ENCODE data around the gene VPS45.
"Not testable (repeated sequence)": the region's sequence is repeated elsewhere in the genome, so short reads cannot be mapped to it uniquely, and the experiment has no call there.

VPS45 gene

DNA sequence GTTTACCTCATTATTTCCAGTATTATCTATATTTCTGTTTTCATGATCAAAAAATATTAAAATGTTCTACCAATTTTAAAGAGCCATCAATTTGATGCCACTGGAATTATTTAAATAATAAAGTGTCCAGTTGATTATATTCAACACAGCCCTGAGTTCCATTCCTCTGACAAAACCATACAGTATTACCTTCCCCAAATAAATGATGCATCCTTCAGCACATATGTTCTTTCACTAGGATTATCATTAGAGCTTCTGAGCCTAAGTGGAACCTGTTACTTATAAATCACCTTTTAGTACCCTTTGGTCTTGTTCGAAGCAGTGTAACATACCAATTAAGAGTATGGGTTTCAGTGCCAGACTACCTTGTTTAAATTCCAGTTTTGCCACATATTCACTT is 64.8 kb downstream of the VPS45 start:
- DNase-seq (ENCODE audit: low spot score) = no peak

DNA sequence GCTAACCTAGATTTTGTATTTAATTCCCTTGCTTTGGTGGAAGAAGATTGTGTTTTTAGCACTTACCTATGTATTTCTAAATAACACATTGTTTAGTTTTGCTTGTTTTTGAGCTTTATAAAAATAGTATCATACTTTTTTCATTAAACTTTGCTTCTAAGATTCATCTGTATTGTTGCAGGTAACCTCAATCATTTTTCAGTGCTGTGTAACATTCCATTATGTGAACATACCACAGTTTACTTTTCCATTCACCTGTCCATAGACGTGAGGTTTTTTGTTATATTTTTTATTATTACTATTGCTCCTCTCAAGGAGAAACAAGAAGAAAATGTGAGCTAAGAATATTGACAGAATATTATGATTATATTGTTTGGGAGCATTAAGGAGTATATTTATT is 67.0 kb downstream of the VPS45 start:
- no peak for DNase-seq (ENCODE audit: low spot score)

DNA sequence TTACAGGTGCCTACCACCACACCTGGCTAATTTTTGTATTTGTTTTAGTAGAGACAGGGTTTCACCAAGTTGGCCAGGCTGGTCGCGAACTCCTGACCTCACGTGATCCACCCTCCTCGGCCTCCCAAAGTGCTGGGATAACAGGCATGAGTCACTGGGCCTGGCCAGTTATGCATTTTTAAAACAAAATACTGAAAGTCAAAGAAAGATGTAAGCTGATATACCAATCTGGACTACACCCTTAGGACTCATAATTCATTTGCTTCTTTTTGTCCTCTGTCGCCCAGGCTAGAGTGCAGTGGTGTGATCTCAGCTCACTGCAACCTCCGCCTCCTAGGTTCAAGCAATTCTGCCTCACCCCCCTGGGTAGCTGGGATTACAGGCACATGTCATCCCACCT is 67.8 kb downstream of the VPS45 start:
- not testable (repeated sequence) for DNase-seq (ENCODE audit: low spot score)

DNA sequence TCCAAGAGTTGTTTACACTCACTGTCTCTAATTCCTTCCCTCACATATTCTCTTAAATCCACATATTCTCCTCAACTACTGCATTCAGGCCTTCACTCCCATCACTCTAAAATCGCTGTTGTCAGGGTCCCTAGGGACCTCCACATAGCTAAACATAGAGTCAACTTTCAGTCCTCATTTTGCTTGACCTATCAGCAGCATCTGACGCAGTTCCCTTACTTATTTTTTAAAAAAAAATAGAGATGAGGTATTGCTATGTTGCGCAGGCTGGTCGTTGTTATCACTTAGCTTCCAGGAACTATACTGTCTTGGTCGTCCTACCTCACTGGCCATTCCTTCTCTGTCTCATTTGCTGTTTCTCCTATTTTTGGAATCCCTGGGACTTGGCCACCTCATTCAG is 70.5 kb downstream of the VPS45 start:
- no peak for DNase-seq (ENCODE audit: low spot score)

DNA sequence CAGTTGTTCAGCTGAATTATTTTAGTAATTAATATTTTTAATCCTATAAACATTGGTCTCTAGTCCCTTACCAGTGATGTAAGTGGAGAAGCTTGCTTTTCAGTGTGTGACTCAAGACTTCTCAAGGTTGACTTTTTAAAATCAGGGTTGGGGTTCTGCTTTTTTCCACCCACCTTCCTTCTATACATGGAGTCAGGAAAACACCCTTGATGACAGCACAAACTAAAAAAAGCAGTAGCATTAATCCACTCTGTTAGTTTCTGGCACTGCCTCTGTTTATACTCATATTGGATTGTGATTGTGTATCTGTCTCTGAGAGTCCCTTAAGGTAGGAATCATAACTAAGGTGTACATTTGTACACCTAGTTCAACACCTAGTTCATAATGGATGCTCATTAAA is 73.9 kb downstream of the VPS45 start:
- no peak for DNase-seq (ENCODE audit: low spot score)

DNA sequence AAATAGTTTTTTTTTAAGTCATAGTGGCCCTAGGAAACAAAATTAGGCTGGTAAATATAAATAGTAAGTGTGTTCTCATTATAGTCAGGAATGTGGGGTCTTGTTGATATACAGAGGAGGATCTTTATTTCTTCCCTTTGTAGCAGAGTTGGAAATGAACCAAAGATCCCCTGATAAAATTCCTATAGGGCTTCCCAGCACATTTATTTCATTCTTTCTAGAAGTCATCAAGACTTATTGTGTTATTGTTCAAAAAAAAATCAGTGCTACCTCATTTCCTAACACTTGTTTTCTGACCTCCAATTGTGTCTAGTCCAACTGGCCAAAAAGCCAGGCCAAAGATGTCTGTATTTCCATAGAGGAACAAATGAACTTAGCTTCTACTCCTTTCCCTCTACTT is 74.5 kb downstream of the VPS45 start:
- no peak for DNase-seq (ENCODE audit: low spot score)

DNA sequence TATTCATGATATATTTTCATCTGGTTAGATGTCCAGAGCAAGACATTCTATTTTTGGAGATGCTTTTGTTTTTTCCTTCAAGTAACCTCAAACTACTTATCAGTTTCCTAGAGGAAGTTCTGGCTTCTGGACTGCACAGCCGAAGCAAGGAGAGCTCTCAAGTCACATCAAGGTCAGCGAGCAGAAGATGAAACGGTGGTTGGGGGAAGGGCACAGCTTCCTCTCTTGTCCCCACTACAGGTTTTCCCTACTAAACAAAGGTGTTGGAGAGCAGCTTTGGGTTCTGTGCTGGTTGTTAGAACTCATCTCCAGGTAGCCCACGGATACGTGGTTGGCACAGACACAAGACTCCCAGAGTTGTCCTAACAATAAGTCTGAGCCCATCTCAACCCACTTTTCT is 77.0 kb downstream of the VPS45 start:
- DNase-seq (ENCODE audit: low spot score) = no peak

DNA sequence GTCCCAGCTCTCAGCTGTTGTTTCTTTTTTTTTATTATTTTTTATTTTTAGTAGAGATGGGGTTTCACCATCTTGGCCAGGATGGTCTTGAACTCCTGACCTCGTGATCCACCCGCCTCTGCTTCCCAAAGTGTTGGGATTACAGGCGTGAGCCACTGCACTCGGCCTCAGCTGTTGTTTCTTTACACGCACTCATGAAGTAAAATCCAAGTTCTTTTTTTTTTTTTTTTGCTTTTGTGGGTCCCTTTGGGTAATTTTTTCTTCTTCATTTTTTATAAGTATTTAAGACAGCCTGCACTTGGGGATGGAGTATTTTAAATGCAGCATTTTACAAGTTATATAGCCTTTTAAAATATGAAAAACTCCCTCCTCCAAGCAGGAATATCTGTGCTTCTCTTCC is 78.4 kb downstream of the VPS45 start:
- not testable (repeated sequence) for DNase-seq (ENCODE audit: low spot score)

DNA sequence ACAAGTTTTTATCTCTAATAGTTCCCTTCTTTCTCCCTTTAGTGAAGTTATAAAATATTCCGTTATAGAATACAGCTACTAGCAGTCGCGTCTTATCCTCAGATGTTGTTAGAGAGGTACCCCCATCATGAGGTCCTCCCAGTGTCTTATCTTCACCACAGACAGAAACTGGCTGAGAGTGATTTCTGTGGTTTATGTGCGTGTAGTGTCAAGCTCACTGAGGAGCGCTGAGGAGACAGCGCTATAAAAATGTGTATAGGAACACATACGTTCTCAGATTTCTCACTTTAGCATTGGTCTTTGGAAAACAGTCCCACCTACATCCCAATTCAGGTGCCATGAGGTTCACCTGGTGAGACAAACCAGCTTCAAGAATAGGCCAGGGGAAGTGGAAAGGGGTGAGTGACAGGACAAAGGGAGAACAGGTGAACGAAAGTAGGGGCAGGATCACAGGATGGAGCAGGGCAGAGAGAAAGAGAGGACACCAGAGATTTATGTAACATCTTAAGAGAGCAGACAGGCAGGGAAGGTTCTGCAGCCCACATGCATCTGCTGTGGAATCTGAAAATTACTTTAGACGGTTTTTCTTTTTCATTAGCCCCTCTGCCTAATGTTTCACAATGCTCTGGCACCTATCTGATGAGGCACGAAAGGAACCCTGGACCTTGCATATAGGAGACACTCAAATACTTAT is 79.4 kb downstream of the VPS45 start:
- no peak for DNase-seq (ENCODE audit: low spot score)

DNA sequence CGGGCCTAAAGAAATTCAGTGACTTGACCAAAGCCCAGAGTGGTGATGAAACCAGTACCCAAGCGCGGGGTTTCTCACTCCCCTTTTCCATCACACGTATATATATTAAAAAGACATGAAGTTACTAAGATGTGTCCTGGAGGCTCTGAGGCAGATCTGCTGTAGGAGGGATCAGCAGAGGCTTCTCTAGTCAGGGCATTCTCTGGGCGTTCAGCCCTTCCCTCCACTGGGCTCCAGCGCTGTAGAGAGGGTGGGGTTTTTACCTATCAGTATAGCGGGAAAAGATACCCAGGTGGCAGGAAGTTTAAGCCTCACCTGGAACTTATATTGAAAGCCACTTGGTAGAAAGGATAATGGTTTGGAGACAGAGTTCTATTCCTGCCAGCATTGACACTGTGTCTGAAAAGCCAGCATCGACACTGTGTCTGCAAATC is 81.3 kb downstream of the VPS45 start:
- no peak for DNase-seq (ENCODE audit: low spot score)

DNA sequence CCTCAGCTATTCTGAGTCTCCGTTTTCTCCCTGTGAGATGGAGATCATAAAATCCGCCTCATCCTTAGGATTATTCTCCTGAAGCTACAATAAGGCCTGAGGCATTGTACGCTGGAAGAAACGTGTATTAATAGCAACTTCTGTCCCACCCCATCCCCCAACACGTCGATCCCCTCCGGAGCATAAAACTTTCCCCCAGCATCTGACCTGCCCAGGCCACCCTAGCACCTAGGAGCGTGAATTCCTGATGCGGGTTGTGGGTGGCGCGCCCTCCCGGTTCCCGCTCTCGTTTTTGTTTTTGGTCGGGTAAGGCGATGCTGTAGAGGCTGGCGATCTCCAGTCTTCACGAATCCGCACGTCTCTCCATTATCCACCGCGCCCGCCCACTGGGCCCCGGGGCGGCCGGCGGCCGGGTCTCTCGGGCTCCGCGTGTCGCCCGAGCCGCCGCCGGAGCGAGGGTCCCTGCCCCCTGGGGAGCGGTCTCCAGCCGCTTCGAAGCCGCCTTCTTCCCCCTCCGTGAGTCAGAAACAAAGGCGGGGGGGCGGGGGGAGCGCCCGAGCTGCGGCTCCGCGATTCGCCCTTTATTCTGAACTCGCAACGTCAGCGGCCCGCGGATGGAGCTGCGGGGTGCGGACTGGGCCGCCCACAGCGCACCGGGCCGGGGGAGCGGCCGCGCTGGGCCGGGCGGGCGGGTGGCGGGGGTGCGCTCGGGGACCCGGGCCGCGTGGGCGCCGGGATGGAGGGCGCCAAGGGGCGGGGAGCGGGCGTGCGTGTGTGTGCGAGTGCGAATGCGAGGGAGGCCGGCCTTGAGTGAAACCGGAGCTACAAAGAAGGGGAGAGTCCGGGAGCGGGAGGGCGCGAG is 81.9 kb downstream of the VPS45 start, which contains the start of gene PLEKHO1:
Gene PLEKHO1 (plus strand): TSS at position 646 of the 862 bp plus-strand sequence. CDS start 342 bp downstream, outside the sequence.
- DNase-seq (ENCODE audit: low spot score) = peak; percentile 60

DNA sequence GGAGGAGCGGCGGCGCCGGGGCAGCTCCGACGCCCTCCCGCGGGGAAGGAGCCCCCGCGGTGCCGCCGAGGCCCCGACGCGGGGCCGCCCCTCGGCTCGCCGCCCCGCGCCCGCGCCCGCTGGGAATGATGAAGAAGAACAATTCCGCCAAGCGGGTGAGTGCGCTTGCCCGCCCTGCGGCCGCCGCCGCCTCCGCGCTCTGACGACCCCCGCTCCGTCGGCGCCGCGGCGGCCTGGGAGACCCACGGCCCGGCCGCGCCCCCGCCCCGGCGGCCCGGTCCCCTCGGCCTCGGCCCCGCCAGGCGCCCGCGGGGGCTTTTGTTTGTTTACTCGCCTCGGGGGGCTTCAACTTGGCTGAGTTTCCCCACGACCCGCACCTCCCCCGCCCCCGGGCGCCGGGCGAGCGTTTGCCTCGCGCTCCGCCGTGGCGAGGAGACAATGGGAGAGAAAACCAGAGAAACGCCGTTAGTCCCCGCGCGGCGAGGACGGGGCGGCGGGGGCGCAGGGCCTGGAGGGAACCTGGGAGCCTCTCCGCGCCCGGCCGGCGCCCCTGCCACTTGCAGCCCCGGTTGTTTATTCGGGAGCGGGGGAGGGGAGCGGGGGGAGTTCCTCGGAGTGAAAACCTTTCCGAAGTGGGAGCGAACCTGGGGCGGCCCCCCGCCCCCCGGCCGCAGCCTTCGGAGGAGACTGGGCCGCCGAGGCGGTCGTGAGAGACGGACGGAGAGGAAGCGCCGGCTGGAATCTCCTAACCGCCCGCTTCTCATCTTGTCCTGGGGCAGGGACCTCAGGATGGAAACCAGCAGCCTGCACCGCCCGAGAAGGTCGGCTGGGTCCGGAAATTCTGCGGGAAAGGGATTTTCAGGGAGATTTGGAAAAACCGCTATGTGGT is 82.8 kb downstream of the VPS45 start:
- no peak for DNase-seq (ENCODE audit: low spot score)

DNA sequence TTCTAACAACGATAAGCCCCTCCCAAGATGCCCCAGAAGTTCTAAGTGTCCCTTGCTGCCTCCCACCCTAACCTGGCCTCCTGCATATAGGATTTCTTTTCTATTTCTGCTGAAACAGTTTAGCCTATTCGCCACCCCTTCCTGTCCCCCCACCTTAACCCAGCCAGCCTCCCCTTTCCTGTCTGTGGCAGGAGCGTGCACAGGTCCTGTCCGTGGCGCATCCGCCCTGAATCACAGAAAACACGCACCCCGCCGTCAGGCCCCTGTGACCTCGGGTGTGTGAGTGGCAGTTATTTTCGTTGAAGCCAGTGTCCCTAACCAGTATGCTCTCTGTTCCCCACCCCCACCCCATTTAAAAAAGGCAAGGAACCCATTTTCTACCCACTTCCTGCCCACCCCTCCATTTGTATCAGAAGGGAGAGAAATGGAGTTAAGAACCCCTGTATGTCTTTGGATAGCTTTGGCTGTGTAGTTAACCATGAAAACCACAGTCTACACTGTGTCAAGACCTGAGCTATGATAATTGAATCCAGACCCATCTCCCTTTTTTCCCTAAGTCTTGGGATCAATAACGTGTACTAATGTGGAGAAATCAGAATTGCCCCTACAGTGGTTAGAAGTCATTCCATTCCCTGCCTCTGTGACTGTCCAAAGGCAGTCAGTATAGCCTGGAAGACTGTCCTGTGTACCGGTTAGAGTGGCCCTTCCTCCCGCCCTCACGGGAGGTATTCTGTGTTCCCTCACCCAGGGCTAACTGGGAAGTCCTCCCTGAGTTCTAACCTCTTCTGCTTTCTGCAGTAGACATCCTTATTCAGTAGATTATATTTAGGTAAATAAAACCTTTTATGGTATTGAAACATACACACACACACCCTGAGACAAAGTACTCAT is 84.0 kb downstream of the VPS45 start:
- DNase-seq (ENCODE audit: low spot score) = no peak

DNA sequence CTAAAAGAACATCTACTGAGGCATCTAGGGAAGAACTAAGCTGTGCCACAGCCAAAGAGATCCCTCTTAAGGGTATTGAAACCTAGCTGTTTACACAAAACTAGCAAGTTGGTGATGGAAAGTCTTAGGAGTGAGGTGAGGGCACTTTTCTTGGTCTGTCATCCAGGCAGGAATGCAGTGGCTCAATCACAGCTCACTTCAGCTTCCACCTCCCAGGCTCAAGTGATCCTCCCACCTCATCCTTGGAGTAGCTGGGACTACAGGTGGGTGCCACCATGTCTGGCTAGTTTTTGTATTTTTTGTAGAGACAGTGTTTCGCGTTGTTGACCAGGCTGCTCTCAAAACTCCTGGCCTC is 84.6 kb downstream of the VPS45 start:
- no peak for DNase-seq (ENCODE audit: low spot score)

DNA sequence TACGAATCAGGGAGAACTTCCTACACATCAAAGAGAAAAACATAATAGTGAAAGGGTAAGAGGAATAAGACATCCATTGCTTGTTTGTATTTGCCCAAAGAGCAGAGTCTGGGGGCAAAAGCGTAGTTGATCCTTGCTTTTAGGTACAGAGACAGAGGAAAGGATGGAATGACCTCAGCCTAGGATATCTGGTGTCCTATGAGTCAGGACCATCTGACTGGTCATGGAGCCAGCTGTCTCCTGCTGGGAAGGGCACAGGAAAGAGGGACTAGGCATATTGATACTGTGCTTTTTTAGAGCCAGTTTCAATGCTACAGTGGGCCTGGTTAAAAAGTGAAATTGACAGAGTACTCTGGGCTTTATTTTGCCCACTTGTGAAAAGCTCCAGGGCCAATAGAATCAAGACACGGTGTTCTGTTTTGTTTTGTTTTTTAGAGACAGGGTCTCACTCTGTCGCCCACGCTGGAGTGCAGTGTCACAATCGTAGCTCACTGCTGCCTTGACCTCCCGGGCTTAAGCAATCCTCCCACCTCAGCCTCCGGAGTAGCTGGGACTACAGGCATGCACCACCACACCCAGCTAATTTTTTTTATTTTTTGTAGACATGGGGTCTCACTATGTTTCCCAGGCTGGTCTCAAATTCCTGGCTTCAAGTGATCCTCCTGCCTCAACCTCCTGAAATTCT is 85.3 kb downstream of the VPS45 start:
- no peak for DNase-seq (ENCODE audit: low spot score)

DNA sequence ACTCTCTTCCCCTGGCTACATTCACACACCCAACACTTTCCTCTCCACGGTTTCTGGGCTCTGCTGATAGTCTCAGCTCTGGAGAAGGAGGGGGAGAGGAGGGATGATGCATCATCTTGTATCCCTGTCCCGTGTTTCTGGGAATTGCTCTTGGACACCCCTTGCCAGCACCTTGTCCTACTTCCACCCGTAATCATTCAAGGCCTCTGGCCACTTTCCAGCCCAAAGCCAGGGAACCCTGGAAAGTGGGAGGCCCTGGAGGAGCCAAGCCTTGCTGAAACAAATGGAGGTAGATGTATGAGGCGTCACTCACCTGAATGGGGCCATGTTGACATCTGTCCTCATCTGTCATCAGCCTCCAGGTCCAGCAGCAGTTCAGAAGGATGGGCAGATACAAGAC is 86.6 kb downstream of the VPS45 start:
- no peak for DNase-seq (ENCODE audit: low spot score)

DNA sequence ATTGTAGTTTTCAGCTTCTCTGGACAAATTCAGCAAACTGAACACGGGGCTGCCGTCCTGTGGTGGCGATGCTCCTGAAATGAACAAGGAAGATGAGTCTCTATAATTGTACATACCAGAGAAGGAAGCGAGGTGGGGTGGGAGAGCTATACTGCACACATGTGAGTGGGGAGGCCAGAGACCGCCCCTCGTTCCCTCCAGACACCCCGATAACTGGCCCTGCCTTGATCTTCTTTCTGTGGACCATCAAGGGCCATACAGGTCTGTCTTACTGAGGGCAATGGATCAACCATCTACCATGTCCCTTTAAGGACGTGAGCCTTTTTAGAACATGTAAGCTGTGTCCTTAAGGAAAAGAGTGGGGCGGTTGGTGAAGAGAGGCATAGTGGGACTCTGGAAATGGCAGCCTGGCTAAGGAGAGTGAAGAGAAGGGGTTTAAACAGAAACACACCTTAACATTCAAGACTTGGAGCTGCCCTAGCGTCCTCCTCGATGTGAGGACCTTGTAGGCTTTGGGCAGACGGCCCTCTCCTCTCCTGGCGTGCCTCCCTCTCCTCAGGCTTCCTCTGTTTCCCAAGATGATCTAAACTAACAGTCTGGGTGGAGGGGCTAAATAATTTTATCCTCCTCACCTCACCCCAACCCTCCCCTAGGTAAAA is 88.0 kb downstream of the VPS45 start:
- DNase-seq (ENCODE audit: low spot score) = no peak

DNA sequence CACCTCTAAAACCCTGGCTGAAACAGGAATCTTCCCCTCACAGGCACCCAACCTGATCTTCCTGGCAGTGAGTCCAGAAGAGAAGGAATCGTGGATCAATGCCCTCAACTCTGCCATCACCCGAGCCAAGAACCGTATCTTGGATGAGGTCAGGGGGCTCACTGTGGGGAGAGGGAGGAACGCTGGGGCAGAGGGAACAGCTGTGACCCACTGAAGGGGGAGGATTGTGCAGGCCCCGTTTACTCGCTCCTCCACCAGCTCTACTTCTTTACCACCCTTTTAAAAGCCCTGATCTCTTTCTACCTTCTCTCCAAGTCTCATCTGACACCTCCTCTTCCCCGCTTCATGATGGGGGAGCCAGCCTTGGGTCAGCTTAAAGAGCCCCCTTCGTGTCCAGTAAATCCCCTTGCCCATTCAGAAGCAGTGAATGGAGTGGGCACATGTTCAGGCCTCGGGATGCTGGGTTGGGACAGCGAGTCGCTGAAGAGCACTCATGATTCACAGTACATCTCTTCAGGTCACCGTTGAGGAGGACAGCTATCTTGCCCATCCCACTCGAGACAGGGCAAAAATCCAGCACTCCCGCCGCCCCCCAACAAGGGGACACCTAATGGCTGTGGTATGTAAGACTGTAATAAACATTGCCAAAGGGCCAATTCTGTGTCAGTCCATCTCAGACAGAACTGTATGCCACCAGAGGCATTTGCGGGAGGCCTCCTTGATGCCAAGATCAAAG is 89.5 kb downstream of the VPS45 start:
- peak; percentile 40 for DNase-seq (ENCODE audit: low spot score)

DNA sequence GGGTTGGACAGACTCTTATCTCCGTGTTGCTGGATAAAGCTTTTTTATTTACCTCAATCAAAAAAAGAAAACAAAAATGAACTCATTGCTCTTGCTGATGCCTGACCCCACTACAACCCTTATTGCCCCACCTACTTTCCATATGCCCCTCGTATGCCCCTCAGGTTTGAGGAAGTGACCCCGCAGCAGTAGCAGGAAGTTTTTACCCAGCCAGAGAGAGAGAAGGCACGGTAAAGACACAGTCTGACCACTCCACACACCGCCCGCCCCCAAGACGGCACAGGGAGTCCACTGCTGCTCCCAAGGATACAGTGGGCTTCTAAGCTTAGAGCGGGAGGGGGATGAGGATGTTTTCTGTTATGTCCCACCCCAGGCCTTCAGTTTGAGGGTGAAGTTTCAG is 92.0 kb downstream of the VPS45 start:
- no peak for DNase-seq (ENCODE audit: low spot score)
